HCT116 (cell line): Measurements from ENCODE around the gene LASP1. TPM values are rescaled to one million over a fixed set of nuclear protein-coding genes. Genes with fewer than 3 reads are reported as not detected.

Source experiments
- ATAC-seq: fragments of 200-7000 bp; cut with Tn5 transposase; 2 replicates; pipeline ENCODE4 v1.9.1; 2020; ENCODE audit warnings: mild to moderate bottlenecking, moderate library complexity
- BruUV-seq: library from RNA; stranded (reverse); fragments of 400-500 nt; replicated peaks from 2 replicates; lab custom pipeline; 2021; lab: Mats Ljungman, UMichigan
- CTCF ChIA-PET: fragments of 300-600 bp; sonication (Branson Sonifier 250); formaldehyde crosslinking; loops from one replicate; lab custom pipeline; 2021; ENCODE audit warnings: antibody characterized with exemption; lab: Charles Lee
- POLR2A ChIA-PET: fragments of 300-600, 350-600 bp; sonication (Branson Sonifier 250); formaldehyde crosslinking; loops from one replicate; lab custom pipeline; 2021; ENCODE audit warnings: antibody characterized with exemption; lab: Charles Lee
- RAD21 ChIA-PET, 2 experiments: fragments of 300-600 bp; sonication (Branson Sonifier 250); formaldehyde crosslinking; loops; one replicate each; lab custom pipeline; 2023; ENCODE audit warnings: low total read pairs in 2 of 2; ENCODE audit not compliant: uncharacterized antibody in 2 of 2, unreplicated experiment in 2 of 2, low non-redundant PET in 1 of 2; lab: Charles Lee
- DNase-seq: peaks from one replicate; pipeline ENCODE4 v3.0.0-alpha.2; 2010; ENCODE audit warnings: low read depth, low spot score
- H2AFZ ChIP-seq: fragments of 200-600 bp; shearing (Covaris generic), sonication (generic); 2 replicates; pipeline ENCODE4 v1.6.1; 2017; ENCODE audit warnings: low read depth, mixed run types, mixed read lengths, antibody characterized with exemption, low read length; ENCODE audit not compliant: poor library complexity, severe bottlenecking
- H3K27ac ChIP-seq: 2 replicates; pipeline ENCODE4 v1.5.1; 2012; ENCODE audit warnings: low read depth, low read length
- H3K27me3 ChIP-seq: fragments of 200-600 bp; sonication (generic); 2 replicates; pipeline ENCODE4 v1.6.1; 2016; ENCODE audit warnings: mixed run types, low read length, mixed read lengths; ENCODE audit not compliant: insufficient read depth
- H3K36me3 ChIP-seq, 2 experiments: fragments of 200-500 bp in 1 of 2; fragments of 200-600 bp in 1 of 2; sonication (Bioruptor generic) in 1 of 2; sonication (generic) in 1 of 2; 2 replicates each; pipeline versions ENCODE4 v1.5.1 to v1.6.1; 2014 to 2016; ENCODE audit warnings: low read length in 2 of 2, inconsistent platforms in 1 of 2, mixed read lengths in 1 of 2, mixed run types in 1 of 2; ENCODE audit not compliant: insufficient read depth in 2 of 2, control insufficient read depth in 1 of 2
- H3K4me1 ChIP-seq, 2 experiments: fragments of 200-600 bp in 1 of 2; sonication (generic) in 1 of 2; 2 replicates each; pipeline versions ENCODE4 v1.5.1 to v1.6.1; 2012 to 2017; ENCODE audit warnings: low read length in 2 of 2, inconsistent platforms in 1 of 2, mild to moderate bottlenecking in 1 of 2, mixed read lengths in 1 of 2, mixed run types in 1 of 2, moderate library complexity in 1 of 2; ENCODE audit not compliant: insufficient read depth in 2 of 2, control insufficient read depth in 1 of 2
- H3K4me2 ChIP-seq: fragments of 200-600 bp; sonication (generic); 2 replicates; pipeline ENCODE4 v1.6.1; 2017; ENCODE audit warnings: mixed run types, low read length, mixed read lengths
- H3K4me3 ChIP-seq, 2 experiments: fragments of 200-600 bp in 1 of 2; sonication (generic) in 1 of 2; replicated peaks in 1 of 2; 2 replicates each; pipeline ENCODE4 v1.5.1; 2011 to 2016; ENCODE audit warnings: low read length in 2 of 2, control low read depth in 1 of 2, low read depth in 1 of 2, mild to moderate bottlenecking in 1 of 2, mixed read lengths in 1 of 2, mixed run types in 1 of 2
- H3K79me2 ChIP-seq: fragments of 200-600 bp; sonication (generic); 2 replicates; pipeline ENCODE4 v1.6.1; 2017; ENCODE audit warnings: mild to moderate bottlenecking, mixed run types, low read length, moderate library complexity, mixed read lengths; ENCODE audit not compliant: insufficient read depth
- H3K9ac ChIP-seq: fragments of 200-600 bp; sonication (generic); 2 replicates; pipeline ENCODE4 v1.6.1; 2016; ENCODE audit warnings: low read length, mixed read lengths
- H3K9me2 ChIP-seq: fragments of 200-600 bp; sonication (generic), shearing (Covaris generic); 2 replicates; pipeline ENCODE4 v1.6.1; 2017; ENCODE audit warnings: mixed run types, mild to moderate bottlenecking, moderate library complexity; ENCODE audit not compliant: insufficient read depth
- H3K9me3 ChIP-seq, 2 experiments: fragments of 200-500 bp in 1 of 2; fragments of 200-600 bp in 1 of 2; sonication (Bioruptor generic) in 1 of 2; sonication (generic) in 1 of 2; 2 replicates each; pipeline ENCODE4 v1.6.1; 2014 to 2017; ENCODE audit warnings: low read length in 2 of 2, mixed read lengths in 2 of 2, inconsistent platforms in 1 of 2, low read depth in 1 of 2, mild to moderate bottlenecking in 1 of 2, mixed run types in 1 of 2, moderate library complexity in 1 of 2; ENCODE audit not compliant: control insufficient read depth in 1 of 2, insufficient read depth in 1 of 2
- H4K20me1 ChIP-seq: fragments of 200-600 bp; sonication (generic), shearing (Covaris generic); 2 replicates; pipeline ENCODE4 v1.6.1; 2017; ENCODE audit warnings: mixed run types, mild to moderate bottlenecking, moderate library complexity; ENCODE audit not compliant: insufficient read depth
- ATF3 ChIP-seq: IDR thresholded peaks from 2 replicates; pipeline ENCODE4 v1.6.1; 2012
- CTCF ChIP-seq, 3 experiments: fragments of 200-600 bp in 1 of 3; sonication (generic) in 1 of 3; IDR thresholded peaks in 2 of 3; conservative IDR thresholded peaks in 1 of 3; 2 replicates each; pipeline ENCODE4 v1.5.1; 2012 to 2017; ENCODE audit warnings: low read depth in 2 of 3, low read length in 2 of 3, antibody characterized with exemption in 1 of 3, borderline replicate concordance in 1 of 3, control low read depth in 1 of 3, mild to moderate bottlenecking in 1 of 3, mixed read lengths in 1 of 3, mixed run types in 1 of 3, moderate library complexity in 1 of 3; ENCODE audit not compliant: insufficient read depth in 1 of 3
- FOSL1 ChIP-seq: IDR thresholded peaks from 2 replicates; pipeline ENCODE4 v1.6.1; 2012; ENCODE audit warnings: low read depth
- JUND ChIP-seq: IDR thresholded peaks from 2 replicates; pipeline ENCODE4 v1.6.1; 2012
- POLR2AphosphoS5 ChIP-seq: IDR thresholded peaks from 2 replicates; pipeline ENCODE4 v1.6.1; 2011; ENCODE audit warnings: mild to moderate bottlenecking, low read depth, low read length, moderate library complexity
- RAD21 ChIP-seq: IDR thresholded peaks from 2 replicates; pipeline ENCODE4 v1.6.1; 2012; ENCODE audit warnings: low read depth, mild to moderate bottlenecking
- REST ChIP-seq: IDR thresholded peaks from 2 replicates; pipeline ENCODE4 v1.6.1; 2012; ENCODE audit warnings: low read depth
- SIN3A ChIP-seq: IDR thresholded peaks from 2 replicates; pipeline ENCODE4 v1.6.1; 2012; ENCODE audit warnings: low read depth
- SP1 ChIP-seq: IDR thresholded peaks from 2 replicates; pipeline ENCODE4 v1.6.1; 2012; ENCODE audit warnings: low read depth
- SRF ChIP-seq: IDR thresholded peaks from 2 replicates; pipeline ENCODE4 v1.6.1; 2012; ENCODE audit warnings: low read depth
- ZBTB33 ChIP-seq: IDR thresholded peaks from 2 replicates; pipeline ENCODE4 v1.6.1; 2011; ENCODE audit warnings: mild to moderate bottlenecking, low read length, moderate library complexity; ENCODE audit not compliant: insufficient replicate concordance; ENCODE audit errors: extremely low read depth
- intact Hi-C: fragments of 100-400 bp; cut with micrococcal nuclease; formaldehyde crosslinking; loops from 2 replicates; pipeline ENCODE4 v1.10.0; 2022
- total RNA-seq: library from RNA; stranded (reverse); gene quantifications from one replicate; pipeline ENCODE4 v1.2.1, GENCODE V29; 2021; ENCODE audit not compliant: unreplicated experiment

Gene LASP1
- total RNA-seq, 1 experiment from 2014 or later: 149 TPM

GRCh38 chr17:38914741-38915638 is 45.1 kb downstream of the LASP1 start:
- H3K9me3 ChIP-seq: no peaks in the 10 kb centered on the region
- BruUV-seq: no TSS peak
- ATAC-seq: peak; percentile 23; the same call in 1 of the 2 replicates
- no peak overlapping the region for H3K4me2 ChIP-seq
- H3K27ac ChIP-seq: no peak overlapping the region
- POLR2A ChIA-PET: no interaction called here
- no peaks in the 10 kb centered on the region for H3K4me1 ChIP-seq
- H2AFZ ChIP-seq: no peak overlapping the region
- DNase-seq: no peak
- intact Hi-C loops: no loop called here
- H4K20me1 ChIP-seq: no peaks in the 10 kb centered on the region
- H3K9me2 ChIP-seq: no peaks in the 10 kb centered on the region
- H3K9ac ChIP-seq: no peak overlapping the region
- H3K36me3 ChIP-seq: peaks cover 8 to 37% of the 10 kb centered on the region in 2 experiments; a peak in 3 of 4 replicates
- no peak overlapping the region for H3K4me3 ChIP-seq
- TF ChIP-seq SRF (no peak), REST (no peak), FOSL1 (no peak)
- no peaks in the 10 kb centered on the region for H3K27me3 ChIP-seq
- RAD21 ChIA-PET: no interaction called here
- CTCF ChIA-PET: no interaction called here
- peaks cover 14% of the 10 kb centered on the region; the same call in 1 of the 2 replicates for H3K79me2 ChIP-seq

- H3K4me2 ChIP-seq: no peak overlapping the region
- POLR2A ChIA-PET: no interaction called here
- CTCF ChIA-PET: no interaction called here
- H3K4me1 ChIP-seq: no peaks in the 10 kb centered on the region
- BruUV-seq: no TSS peak
- no peak for DNase-seq
- no peaks in the 10 kb centered on the region for H3K9me3 ChIP-seq
- H3K27me3 ChIP-seq: no peaks in the 10 kb centered on the region
- H3K9me2 ChIP-seq: no peaks in the 10 kb centered on the region
- RAD21 ChIA-PET: no interaction called here
- no peak overlapping the region for H3K4me3 ChIP-seq
- no peak overlapping the region for H3K9ac ChIP-seq
- no peak for ATAC-seq
- intact Hi-C loops: no loop called here
- H3K27ac ChIP-seq: no peak overlapping the region
- no peaks in the 10 kb centered on the region for H4K20me1 ChIP-seq
- H3K36me3 ChIP-seq: peaks cover 8 to 39% of the 10 kb centered on the region in 2 experiments; a peak in 3 of 4 replicates
- peaks cover 8% of the 10 kb centered on the region; the same call in 1 of the 2 replicates for H3K79me2 ChIP-seq
- H2AFZ ChIP-seq: no peak overlapping the region
- no peak for TF ChIP-seq SIN3A
- TF ChIP-seq CTCF (IDR thresholded peaks at IDR 0.05 in 2 of 3, conservative IDR thresholded peaks at IDR 0.05 in 1 of 3; ENCODE audit: borderline replicate concordance in 1 of 3, insufficient read depth in 1 of 3, low read depth in 2 of 3, low read length in 2 of 3): no peak
- TF ChIP-seq ATF3: no peak
- no peak for TF ChIP-seq POLR2AphosphoS5
- no peak for TF ChIP-seq RAD21
- no peak for TF ChIP-seq SP1
- no peak for TF ChIP-seq ZBTB33
- no peak for TF ChIP-seq JUND
These were observed 45.8 kb downstream of the LASP1 start for GRCh38 chr17:38915639-38915995.
